HK-2 (cell line): Measurements from ENCODE around the gene GLT8D2.

Experiments
- DNase-seq: peaks from one replicate; pipeline ENCODE4 v3.0.0-alpha.2; 2018; ENCODE audit not compliant: unreplicated experiment

Gene GLT8D2, protein sequence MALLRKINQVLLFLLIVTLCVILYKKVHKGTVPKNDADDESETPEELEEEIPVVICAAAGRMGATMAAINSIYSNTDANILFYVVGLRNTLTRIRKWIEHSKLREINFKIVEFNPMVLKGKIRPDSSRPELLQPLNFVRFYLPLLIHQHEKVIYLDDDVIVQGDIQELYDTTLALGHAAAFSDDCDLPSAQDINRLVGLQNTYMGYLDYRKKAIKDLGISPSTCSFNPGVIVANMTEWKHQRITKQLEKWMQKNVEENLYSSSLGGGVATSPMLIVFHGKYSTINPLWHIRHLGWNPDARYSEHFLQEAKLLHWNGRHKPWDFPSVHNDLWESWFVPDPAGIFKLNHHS

DNA sequence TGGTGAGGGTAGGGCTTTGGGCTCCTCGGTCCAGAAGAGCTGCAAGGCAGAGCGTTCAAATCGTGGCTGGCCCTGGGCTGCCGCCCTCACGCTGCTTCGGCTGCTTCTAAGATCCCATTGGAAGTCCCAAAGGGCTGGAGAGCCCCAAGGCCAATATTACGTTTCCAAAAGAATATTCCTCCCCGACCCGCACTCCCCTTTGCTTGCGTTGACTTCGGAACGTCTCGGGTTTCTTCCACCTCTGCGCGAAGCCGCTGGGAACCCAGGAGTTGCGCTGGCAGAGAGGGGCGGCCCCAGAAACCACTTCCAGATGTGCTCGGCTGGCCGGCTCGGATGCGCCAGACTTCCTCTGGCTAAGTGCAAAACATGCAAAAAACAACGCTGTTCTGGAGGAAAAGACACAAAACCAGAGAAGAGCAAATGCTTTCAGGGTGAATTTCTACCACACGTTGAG, at the start of gene GLT8D2:
GLT8D2 (minus strand) TSS at position 285 of the 454 bp plus-strand sequence. CDS start 30,539 bp downstream, outside the sequence.
- no peak for DNase-seq

DNA sequence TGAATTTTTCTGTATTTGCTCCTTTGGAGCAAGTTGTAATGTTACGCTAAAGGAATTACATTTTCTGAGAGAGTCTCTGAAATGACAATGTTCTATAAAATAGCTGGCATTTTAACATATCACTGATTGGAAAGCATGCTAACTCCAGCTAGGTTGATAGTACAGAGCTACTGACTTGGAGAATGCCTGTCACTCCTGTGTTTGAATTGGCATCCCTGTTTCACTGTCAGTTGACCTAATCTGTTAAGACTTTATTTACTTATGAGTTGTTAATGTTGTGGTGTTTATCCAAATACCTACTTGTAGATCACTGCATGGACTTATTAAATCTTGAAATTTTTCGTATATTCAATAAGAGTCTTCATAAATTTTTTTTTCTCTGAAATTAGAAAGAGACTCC, 48.0 kb upstream of the GLT8D2 start:
- DNase-seq: no peak

DNA sequence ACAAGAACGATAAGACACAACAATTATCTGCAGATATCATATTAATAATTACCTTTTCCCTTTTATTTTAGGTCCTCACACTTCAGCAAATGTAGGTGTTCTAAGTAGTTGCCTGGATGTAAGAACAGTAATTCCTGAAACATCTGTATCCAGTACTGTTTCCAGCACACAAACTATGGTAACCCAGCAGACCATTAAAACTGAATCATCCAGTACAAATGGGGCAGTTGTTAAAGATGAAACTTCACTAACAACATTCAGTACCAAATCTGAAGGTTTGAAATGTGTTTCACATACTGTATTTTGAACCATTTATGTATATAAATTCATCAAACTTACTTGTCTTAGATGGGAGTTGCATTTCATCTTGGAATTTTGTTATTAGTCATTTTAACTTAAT, 45.3 kb upstream of the GLT8D2 start:
- DNase-seq: no peak

DNA sequence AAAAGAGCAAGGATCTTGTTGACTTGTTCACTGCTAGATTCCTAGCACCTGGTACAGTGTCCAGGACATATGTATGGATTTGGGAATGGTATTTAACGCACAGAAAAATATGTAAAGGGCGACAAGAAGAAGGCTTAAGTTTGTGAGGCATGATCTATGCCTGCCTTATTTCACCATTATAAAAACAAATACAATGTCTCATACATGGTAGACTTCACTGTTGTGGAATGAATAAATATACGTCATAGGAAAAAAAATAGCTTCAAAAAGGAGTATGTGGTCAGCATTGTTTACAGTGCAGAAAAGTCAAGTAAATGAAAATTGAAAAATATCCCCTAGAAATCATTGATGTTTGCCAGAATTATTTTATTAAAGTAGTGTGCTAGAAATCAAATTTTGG, 44.3 kb upstream of the GLT8D2 start:
- DNase-seq: no peak

DNA sequence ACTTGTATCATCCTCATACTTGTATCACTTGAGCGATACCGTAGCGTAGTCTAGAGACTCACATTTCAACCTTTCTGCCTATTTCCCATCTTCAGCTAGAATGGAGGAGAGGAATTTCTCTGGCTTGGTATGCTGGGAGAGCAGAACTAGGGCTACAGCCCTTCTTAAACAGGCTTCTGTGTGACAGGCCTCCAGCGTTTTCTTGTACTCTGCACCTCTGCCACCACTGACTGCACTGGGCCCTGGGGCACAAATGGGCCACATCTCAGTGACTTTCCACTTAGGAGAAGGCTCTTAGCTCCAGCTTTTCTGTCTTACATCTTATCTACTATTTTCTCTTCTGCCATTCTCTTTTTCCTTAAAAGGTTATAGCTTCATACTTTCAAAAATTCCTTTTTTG, 41.1 kb upstream of the GLT8D2 start:
- no peak for DNase-seq

DNA sequence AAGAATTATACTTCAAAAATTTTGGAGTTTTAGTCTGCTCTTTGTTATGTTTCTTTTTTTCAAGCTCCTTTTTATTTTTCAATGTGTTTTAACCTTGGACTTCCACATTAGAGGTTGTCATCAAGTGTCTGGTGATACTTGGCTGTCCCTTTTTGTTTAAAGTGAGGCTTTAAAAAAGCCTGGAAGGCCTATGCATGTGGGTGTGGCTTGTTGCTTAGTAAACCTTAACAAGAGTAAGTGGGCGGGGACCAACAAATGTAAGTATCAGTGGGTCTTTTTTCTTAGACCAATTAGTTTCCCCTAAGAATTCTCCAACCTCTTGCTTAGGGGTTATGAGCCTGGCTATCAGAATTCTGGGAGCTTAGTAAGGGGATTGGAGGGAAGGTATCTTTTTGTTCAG, 40.7 kb upstream of the GLT8D2 start:
- no peak for DNase-seq

DNA sequence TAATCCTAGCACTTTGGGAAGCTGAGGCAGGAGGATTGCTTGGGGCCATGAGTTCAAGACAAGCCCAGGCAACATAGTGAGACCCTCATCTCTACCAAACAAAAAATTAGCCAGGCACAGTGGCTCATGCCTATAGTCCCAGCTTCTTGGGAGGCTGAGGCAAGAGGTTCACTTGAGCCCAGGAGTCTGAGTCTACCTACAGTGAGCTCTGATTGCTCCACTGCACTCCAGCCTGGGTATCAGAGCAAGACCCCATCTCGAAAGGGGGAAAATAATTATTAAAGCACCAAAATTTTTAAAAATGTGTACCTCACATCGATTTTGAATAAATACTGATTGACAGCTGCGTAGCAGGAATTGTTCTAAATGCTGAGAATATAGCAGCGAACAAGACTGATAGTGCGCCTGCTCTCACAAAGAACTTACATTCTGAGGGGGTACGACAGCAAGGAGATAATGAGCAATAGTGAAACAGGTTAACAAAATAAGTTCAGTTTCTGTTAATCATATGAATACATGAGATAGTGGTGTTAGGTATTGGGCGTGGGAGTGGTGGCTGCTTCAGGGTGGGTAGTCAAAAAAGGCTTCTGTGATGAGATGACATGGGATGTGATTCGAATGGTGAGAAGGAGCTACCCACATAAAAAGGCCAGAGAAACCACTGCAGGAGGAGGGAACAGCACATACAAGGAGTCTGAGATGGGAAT, 33.9 kb upstream of the GLT8D2 start:
- DNase-seq: no peak

DNA sequence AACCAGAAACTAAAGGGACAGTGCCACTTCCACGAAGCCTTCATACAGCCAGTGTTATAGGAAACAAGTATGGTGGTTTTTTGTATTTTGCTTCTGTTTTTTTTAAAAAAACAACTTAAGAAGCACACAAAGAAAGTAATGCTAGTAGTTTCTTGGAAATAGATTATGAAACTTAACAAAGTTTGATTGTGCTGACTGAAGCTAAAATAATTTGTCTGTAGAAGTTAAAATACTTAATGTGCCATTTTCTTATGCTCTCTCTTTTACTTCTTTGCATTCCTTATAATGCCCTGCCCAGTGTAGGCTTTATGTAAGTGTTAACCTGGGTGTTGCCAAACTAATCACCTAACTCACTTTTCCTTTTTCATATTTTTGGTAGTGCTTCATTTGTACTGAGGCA, 30.8 kb upstream of the GLT8D2 start:
- no peak for DNase-seq

DNA sequence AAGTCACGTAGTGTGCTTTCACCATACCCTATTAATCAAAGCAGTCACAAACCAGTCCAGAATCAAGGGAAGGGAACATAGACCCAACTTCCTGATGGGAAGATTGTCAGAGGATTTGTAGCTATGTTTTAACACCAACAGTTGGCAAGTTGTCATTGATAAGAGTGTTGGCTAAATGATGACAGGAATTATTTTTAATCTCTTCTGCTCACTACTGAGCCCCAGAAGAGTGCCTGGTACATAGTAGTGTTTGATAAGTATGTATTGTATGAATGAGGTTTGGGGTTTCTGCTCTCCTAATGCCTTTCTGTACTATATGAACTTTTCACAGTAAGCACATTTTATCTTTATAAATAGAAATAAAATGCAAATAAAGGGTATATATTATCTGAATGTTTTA, 29.0 kb upstream of the GLT8D2 start:
- no peak for DNase-seq

DNA sequence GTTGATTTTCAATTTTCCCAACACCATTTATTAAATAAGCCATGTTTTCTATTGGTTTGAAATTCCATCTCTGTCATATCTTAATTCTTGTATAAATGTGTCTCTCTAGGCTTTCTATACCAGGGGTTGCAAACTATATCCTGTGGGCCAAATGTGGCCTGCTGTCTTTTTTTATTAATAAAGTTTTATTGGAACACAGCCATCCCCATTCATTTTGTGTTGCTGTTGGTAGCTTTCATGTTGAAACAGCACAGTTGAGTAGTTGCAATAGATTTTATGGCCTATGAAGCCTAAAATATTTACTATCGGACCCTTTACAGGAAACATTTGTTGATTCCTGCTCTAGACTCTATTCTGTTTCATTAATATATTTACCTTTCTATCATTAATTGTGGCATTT, 23.7 kb upstream of the GLT8D2 start:
- DNase-seq: no peak

DNA sequence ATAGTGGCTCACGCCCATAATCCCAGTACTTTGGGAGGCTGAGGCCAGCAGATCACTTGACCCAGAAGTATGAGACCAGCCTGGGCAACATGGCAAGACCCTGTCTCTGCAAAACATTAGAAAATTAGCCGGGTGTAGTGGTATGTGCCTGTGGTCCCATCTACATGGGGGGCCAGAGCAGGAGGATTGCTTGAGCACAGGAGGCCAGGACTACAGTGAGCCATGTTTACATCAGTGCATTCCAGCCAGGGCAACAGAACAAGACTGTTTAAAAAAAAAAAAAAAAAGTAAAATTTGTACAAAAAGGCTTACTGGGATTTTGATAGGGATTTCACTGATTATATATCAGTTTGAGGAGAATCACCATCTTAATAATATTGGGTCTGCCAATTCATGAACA, 22.1 kb upstream of the GLT8D2 start:
- no peak for DNase-seq

DNA sequence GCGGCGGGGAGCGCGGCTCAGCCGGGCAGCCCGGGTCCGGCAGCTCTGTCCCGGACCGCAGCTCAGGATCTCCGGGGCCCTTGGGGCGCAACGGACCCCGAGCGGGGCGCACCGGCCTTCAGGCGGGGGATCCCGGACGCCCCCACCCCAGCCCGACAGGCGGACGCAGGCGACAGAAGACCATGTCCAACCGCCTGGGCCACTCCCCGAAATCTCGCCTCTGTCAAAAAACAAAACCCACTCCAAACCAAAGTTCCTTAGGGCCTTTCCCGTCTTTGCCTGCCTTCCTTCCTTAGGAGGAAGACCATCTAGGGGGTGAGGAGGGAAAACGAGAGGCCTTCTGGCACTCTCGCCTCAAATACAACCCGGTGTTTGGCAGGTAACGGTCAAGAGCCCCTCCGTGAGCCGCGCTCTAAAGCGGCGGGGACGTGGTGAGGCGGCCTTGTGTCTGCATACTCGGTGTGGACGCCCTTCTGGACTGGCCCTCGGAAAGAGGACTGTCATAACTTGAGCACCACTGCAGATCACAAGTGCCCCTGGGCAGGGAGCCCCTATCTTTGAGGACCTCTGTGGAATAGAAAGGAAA, 14.9 kb upstream of the GLT8D2 start:
- DNase-seq: no peak

DNA sequence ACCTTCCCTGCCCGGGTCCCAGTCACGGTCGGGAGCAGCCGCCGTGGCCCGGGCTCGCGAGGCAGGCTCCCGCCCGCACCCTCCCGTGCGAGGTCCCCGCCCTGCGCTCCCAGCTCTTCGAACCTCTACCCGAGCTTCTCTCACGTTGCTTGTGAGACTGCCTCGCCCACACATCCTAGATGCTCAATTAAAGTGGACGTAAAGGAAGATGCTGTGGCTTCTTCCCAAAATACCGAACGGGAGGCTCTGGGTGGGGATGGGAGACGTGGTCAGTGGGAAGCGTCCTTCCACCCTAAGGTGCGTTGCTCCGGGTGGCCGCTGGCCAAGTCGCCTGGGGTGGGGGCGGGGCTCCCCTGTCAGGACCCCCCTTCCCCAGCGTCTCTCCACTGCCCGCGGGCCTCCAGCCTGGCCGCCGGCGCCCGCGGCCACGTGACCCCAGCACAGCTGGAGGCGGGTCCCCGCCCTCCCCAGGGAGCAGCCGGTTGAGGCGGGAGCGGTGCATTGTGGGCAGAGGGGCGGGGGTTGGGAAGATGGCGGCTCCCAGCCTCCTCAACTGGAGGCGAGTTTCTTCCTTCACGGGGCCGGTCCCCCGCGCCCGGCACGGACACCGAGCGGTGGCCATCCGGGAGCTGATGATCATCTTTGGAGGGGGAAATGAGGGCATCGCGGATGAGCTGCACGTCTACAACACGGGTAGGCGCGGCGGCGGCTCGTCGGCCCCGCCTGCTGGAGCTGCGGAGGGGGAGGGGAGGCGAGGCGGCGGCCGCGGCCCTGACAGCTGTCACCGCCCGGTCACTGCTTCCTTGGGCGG, 14.2 kb upstream of the GLT8D2 start, which contains the start of gene HCFC2:
HCFC2 (plus strand) TSS at position 501 of the 811 bp plus-strand sequence; CDS start at position 531, 30 bp downstream.
- peak; percentile 85 for DNase-seq

DNA sequence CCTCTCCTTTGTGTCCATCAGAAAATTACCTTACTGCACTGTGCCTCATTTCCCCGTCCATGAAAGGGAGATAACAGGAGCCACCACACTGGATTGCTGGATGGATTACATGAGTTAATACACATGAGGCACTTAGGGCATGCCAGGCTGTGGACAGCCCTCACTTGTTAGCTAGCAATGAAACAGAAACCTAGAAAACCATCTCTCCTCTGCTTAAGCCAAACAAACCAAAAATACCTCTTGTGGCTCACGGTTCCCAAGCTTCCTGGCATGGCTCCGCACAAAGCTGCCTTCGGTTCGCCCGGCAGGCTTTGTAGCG, 13.7 kb upstream of the GLT8D2 start:
- no peak for DNase-seq

DNA sequence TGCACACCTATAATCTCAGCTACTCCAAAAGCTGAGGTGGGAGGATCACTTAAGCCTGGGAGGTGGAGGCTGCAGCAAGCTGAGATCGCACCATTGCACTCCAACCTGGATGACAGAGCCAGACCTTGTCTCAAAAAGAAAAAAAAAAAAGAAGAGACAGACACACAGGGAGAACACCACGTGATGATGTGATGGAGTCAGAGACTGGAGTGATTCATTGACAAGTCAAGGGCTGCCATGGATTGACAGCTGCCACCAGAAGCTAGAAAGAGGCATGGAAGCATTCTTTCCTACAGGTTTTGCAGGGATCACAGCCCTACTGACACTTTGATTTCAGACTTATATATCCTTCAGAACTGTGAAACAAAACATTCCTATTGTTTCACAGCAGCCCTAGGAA, 10.8 kb upstream of the GLT8D2 start:
- peak; percentile 25 for DNase-seq

DNA sequence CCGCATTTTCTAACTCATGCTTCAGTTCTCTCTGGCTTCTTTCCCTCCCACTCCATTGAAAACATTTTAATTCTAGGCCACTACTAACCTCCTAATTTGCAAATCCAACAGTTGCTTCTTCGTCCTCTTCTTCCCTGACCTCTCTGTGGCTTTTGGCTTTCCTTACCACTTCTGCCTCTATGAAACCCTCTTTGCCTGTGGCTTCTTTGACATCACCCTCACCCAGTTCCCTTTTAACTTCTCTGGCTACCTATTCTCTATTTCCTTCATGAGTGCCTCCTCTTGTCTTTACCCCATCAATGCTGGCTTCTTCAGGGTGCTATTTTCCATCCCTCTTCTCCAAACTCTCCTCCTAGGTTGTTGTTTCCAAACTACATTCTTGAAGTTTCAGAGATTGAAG, 10.0 kb upstream of the GLT8D2 start:
- DNase-seq: no peak

DNA sequence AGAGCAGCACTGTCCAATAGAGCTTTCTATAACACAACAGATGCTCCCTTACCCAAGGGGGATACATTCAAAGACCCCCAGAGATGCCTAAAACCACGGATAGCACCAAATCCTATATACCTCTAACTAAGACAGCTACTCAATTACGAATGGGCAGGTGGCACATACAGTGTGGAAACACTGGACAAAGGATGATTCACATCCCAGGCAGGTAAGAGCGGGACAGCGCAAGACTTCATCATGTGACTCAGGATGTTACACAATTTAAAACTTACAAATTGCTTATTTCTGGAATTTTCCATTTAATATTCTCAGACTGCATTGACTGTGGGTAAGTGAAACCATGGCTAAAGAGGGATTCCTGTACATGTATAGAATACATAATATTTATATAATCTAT, 8.8 kb upstream of the GLT8D2 start:
- DNase-seq: no peak

DNA sequence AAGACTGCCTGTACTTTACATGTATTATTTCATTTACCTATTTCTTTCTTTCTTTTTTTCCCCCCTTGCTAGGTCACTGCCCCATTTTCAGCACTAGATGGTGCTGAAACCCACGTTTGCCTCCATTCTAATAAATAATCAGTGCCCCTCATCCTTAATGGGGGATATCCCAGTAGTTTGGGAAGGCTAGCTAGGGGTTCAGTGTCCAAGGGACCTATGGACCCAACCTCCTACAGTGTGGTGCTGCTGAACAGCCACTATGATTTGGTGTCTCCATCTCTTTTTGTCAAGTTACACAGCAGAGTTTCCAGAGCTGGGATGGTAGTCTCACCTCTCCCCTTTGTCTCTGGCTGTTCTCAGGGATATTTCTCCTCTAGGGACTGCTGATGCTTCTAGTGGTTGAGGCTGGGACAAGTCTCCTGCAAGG, 7.8 kb upstream of the GLT8D2 start:
- no peak for DNase-seq

DNA sequence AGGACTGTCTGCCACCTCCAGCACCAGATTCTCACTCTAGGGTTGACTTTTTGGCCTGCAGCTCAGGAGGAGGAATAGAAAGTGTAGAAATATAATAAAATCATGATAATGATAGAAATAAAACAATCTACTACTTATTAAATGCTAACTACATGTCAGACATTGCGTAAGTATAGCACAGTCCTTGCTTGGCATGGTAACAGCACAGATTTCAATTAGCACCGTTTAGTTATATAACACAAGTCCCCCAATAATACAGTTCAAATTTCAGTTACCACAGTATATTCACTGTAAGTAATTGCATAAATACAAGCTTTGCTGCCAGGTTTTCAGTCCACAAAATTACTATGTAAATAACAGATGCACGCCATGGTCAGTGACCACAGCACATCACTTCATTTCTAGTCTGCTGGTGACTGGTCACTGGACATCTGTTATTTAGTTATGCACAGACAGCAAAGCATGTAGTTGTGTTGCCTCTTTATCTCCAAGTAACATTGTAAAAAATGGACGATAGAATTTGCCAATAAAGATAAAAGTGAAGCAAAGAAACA, 6.5 kb upstream of the GLT8D2 start:
- no peak for DNase-seq

DNA sequence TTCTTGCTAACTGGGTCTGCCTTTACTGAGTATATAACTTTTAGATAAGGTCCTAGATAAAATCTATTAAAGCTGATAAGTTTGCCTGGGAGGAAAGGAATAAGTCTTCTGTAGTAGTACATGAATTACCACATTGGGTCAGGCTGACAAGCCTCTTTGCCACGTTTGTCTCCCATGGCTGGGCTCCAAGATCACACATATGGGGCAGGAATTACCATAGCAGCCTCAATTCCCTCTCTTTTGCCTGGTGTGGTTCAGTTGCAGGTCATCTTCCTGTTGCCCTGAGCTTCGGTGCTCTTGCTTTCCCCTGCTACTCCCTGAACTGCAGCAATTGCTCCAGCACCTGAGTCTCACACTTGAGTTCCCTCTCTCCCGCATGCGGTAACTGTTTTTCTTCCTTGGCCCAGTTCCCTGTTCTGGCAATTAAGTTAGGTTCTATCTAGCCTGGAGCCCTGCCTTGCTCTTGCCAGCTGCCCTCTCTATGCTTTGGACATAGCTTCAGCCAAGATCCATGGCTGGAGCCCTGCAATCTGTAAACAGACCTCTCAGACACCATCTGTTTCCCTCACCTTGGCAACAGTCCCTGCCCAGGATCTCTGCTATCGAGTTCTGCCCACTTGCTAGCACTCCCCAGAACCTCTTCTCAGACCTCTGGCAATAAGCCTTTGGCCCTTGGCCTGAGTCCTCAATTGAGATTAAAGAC, 5.8 kb upstream of the GLT8D2 start:
- DNase-seq: no peak

DNA sequence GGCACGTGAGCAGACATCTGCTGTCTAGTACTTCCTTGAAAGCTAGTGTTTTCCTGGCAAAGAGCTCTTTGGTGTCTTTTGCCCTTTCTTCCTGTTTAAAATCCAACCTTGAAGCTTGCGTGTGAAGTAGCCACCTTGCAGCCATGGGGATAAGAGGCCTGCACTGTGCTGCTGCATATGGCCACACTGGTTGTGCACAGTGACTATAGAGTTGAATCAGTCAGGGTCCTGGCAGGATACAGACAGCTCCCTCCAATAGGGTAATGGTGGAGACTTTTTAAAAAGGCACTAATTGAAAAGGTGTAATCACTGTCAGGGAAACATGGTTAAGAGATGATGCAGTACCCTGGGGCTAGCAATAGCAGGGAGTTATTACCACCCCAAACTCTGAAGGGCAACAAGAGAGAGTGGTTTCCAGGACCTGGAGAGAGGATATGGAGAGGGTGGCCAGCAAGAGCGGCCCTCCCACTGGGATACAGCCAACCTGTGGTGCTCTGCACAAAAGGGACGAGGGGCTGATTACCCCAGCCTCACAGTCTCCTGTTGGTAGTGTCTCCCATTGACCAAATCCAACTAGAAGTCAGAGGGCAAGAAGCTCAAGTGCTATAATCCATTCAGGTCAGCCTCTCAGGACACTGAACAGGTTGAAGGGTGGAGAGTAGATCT, 4.8 kb upstream of the GLT8D2 start:
- no peak for DNase-seq
